GM19463 (cell line): ENCODE measurements around the gene NHS.
A peak's percentile ranks its signal among the peaks of the same experiment; 100 is the strongest.

Experiments used
- ATAC-seq: cut with Tn5 transposase; IDR thresholded peaks from one replicate; pipeline ENCODE4 v1.9.1; 2021; ENCODE audit warnings: mild to moderate bottlenecking, moderate library complexity; ENCODE audit not compliant: unreplicated experiment

The NHS gene

GRCh38 chrX:17748684-17749083 is 373.7 kb downstream of the NHS start:
- ATAC-seq = no peak

GRCh38 chrX:17750436-17750835 is 375.4 kb downstream of the NHS start:
- ATAC-seq = no peak

GRCh38 chrX:17758382-17758781 is 383.4 kb downstream of the NHS start:
- ATAC-seq = peak; percentile 85

GRCh38 chrX:17759990-17760389 is 385.0 kb downstream of the NHS start:
- ATAC-seq = no peak

- no peak for ATAC-seq
These were observed 392.7 kb downstream of the NHS start for GRCh38 chrX:17767734-17768133.

GRCh38 chrX:17768997-17769396 is 394.0 kb downstream of the NHS start:
- ATAC-seq = no peak

GRCh38 chrX:17769701-17770269 is 394.8 kb downstream of the NHS start:
- ATAC-seq = no peak

- no peak for ATAC-seq
These were observed 398.3 kb downstream of the NHS start for GRCh38 chrX:17773221-17773876.

- no peak for ATAC-seq
These were observed 399.1 kb downstream of the NHS start for GRCh38 chrX:17774053-17774452.

GRCh38 chrX:17778997-17779396 is 404.0 kb downstream of the NHS start:
- ATAC-seq = no peak

GRCh38 chrX:17779434-17779833 is 404.4 kb downstream of the NHS start:
- ATAC-seq = no peak
